Naive thymus-derived CD4-positive, alpha-beta T cell (primary cell): ENCODE measurements around the gene ALDH3B1. TPM values are rescaled to one million over a fixed set of nuclear protein-coding genes. Genes with fewer than 3 reads are reported as not detected.

Experiments used
- ATAC-seq: fragments of 150-1000 bp; cut with Tn5 transposase; 2 replicates; pipeline ENCODE4 v1.10.0; 2021; ENCODE audit warnings: mild to moderate bottlenecking, moderate library complexity
- CTCF ChIA-PET: fragments of 350-600 bp; sonication (Branson Sonifier 250); formaldehyde crosslinking; loops from one replicate; lab custom pipeline; 2021; ENCODE audit warnings: antibody characterized with exemption; lab: Charles Lee
- POLR2A ChIA-PET: fragments of 350-600 bp; sonication (Branson Sonifier 250); formaldehyde crosslinking; loops from one replicate; lab custom pipeline; 2021; ENCODE audit warnings: antibody characterized with exemption, inconsistent platforms; lab: Charles Lee
- DNase-seq, 9 donors: peaks; one replicate each; pipeline versions ENCODE4 v3.0.0 to v3.0.0-alpha.2; 2020 to 2022; ENCODE audit warnings: mixed read lengths in 1 of 9
- H3K27ac ChIP-seq: one replicate; pipeline ENCODE4 v1.7.0; 2013; ENCODE audit warnings: mild to moderate bottlenecking, low read depth, low read length, moderate library complexity
- H3K27me3 ChIP-seq, 2 donors: one replicate each; pipeline ENCODE4 v1.7.0; 2013; ENCODE audit warnings: low read length in 2 of 2, mild to moderate bottlenecking in 2 of 2, moderate library complexity in 2 of 2; ENCODE audit not compliant: control insufficient read depth in 2 of 2, insufficient read depth in 2 of 2
- H3K36me3 ChIP-seq, 3 experiments: 1 replicate in 2 of 3; 2 replicates in 1 of 3; pipeline ENCODE4 v1.7.0; 2013; ENCODE audit warnings: low read length in 3 of 3, mild to moderate bottlenecking in 3 of 3, moderate library complexity in 1 of 3; ENCODE audit not compliant: insufficient read depth in 3 of 3, control insufficient read depth in 2 of 3
- H3K4me1 ChIP-seq, 2 donors: one replicate each; pipeline ENCODE4 v1.7.0; 2013; ENCODE audit warnings: low read length in 2 of 2, mild to moderate bottlenecking in 2 of 2, moderate library complexity in 1 of 2; ENCODE audit not compliant: control insufficient read depth in 2 of 2, insufficient read depth in 2 of 2
- H3K4me3 ChIP-seq: 2 replicates; pipeline ENCODE4 v1.7.0; 2013; ENCODE audit warnings: mild to moderate bottlenecking, low read length
- H3K9me3 ChIP-seq, 3 experiments: 1 replicate in 2 of 3; 2 replicates in 1 of 3; pipeline ENCODE4 v1.7.0; 2013; ENCODE audit warnings: low read length in 3 of 3; ENCODE audit not compliant: control insufficient read depth in 2 of 3
- H3K27ac Mint-ChIP-seq, 9 donors: one replicate each; pipeline ENCODE4 v1.8.0; 2020 to 2022; ENCODE audit warnings: mixed read lengths in 9 of 9, mild to moderate bottlenecking in 8 of 9, moderate library complexity in 5 of 9, inconsistent platforms in 2 of 9
- H3K27me3 Mint-ChIP-seq, 5 donors: one replicate each; pipeline ENCODE4 v1.8.0; 2021 to 2022; ENCODE audit warnings: mixed read lengths in 5 of 5, mild to moderate bottlenecking in 1 of 5
- H3K36me3 Mint-ChIP-seq, 5 donors: one replicate each; pipeline ENCODE4 v1.8.0; 2020 to 2022; ENCODE audit warnings: mixed read lengths in 5 of 5, mild to moderate bottlenecking in 3 of 5, inconsistent platforms in 1 of 5
- H3K4me1 Mint-ChIP-seq, 7 donors: one replicate each; pipeline ENCODE4 v1.8.0; 2020 to 2022; ENCODE audit warnings: mixed read lengths in 7 of 7, mild to moderate bottlenecking in 3 of 7, inconsistent platforms in 1 of 7
- H3K4me3 Mint-ChIP-seq, 10 donors: one replicate each; pipeline ENCODE4 v1.8.0; 2020 to 2022; ENCODE audit warnings: mild to moderate bottlenecking in 10 of 10, mixed read lengths in 10 of 10, moderate library complexity in 6 of 10, inconsistent platforms in 2 of 10
- H3K9me3 Mint-ChIP-seq, 11 donors: one replicate each; pipeline ENCODE4 v1.8.0; 2020 to 2022; ENCODE audit warnings: mixed read lengths in 11 of 11, mild to moderate bottlenecking in 4 of 11, inconsistent platforms in 1 of 11, moderate library complexity in 1 of 11
- intact Hi-C, 2 donors: fragments of 100-400 bp; cut with micrococcal nuclease; formaldehyde crosslinking; loops; one replicate each; pipeline ENCODE4 v1.15.1; 2023
- polyA plus RNA-seq, 2 donors: library from polyadenylated mRNA; unstranded; fragments of 300-500 nt; fragmentation: Illumina TruSeq; gene quantifications; one replicate each; pipeline ENCODE4 v1.2.3, GENCODE V29; 2021
- total RNA-seq, 6 experiments: library from RNA in 5 of 6; stranded (reverse) in 5 of 6; gene quantifications; 1 replicate in 5 of 6; 2 replicates in 1 of 6; pipeline ENCODE4 v1.2.3 and lab custom pipeline; 2021 to 2026

The ALDH3B1 gene
- total and polyA plus RNA-seq, 7 experiments from 2014 or later, result 0.05 to 29.5 (median 0.67) TPM; not detected in 2

DNA sequence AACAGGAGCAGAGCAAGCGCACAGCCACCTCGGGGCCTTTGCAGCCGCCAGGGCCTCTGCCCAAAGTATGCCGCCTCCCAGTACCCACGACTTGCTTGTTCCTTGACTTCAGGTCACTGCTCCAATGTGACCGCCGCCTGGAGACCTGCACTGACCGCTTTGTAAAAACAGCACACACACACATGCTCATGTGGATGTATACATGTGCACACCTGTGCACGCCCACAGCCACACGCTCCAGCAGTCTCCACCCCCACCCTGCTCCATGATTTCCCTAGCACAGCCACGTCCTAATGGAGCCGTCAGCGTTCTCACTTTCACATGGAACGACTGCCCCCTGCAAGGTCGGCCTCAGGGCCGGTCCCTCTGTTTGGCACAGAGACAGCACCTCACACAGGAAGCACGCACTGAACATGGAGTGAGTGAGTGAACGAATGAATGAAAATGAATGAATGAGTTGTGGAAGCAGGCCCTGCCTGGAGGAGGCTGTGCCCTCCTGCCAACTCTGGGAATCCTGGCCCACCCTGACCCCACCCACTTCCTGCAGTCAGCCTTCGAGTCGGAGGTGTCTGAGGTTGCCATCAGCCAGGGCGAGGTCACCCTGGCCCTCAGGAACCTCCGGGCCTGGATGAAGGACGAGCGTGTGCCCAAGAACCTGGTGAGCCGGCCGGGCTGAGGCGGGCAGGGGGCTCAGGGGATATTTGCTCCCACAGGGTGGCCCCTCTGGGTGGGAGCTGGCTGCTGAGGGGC, 8.0 kb downstream of the ALDH3B1 start:
- Mint-ChIP-seq H3K4me3 (no peak overlapping the region), H3K36me3 (no peaks in the 10 kb centered on the region), H3K9me3 (no peaks in the 10 kb centered on the region), H3K27ac (peak overlapping the region in 1 of 9 donors; percentile 18), H3K4me1 (peaks cover 0 to 8% (median 0%) of the 10 kb centered on the region in 7 donors), H3K27me3 (peaks cover 0 to 5% (median 0%) of the 10 kb centered on the region in 5 donors)
- POLR2A ChIA-PET, result no interaction called here
- Histone ChIP-seq H3K27ac (no peak overlapping the region), H3K4me3 (no peak overlapping the region), H3K36me3 (no peaks in the 10 kb centered on the region), H3K4me1 (no peaks in the 10 kb centered on the region), H3K27me3 (no peaks in the 10 kb centered on the region), H3K9me3 (no peaks in the 10 kb centered on the region)
- DNase-seq, result no peak
- intact Hi-C loops, result no loop called here
- CTCF ChIA-PET, result no interaction called here
- ATAC-seq, result no peak

DNA sequence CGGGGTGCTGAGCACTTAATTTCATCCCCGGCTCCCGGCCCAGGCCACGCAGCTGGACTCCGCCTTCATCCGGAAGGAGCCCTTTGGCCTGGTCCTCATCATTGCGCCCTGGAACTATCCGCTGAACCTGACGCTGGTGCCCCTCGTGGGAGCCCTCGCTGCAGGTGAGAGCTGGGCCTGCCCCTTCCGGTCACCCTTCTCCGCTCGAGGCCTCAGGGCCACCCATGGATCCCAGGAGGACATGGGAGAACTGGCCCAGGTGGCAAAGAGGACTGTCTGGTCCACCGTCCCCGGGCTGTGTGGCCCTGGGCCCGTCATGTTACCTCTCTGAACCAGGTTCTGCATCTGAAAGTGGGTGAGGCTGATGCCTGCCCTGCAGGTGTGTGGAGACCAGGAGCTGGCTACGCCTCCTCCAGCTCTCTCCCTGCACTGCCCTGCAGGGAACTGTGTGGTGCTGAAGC, 8.6 kb downstream of the ALDH3B1 start:
- no peak overlapping the region for H3K4me3 ChIP-seq
- DNase-seq (no peak), ATAC-seq (no peak)
- ChIA-PET CTCF (no interaction called here), POLR2A (no interaction called here)
- Mint-ChIP-seq H3K4me1 (peaks cover 0 to 7% (median 0%) of the 10 kb centered on the region in 7 donors), H3K36me3 (no peaks in the 10 kb centered on the region), H3K27ac (no peak overlapping the region), H3K4me3 (no peak overlapping the region), H3K27me3 (peaks cover 0 to 4% (median 0%) of the 10 kb centered on the region in 5 donors), H3K9me3 (no peaks in the 10 kb centered on the region)
- no peaks in the 10 kb centered on the region for H3K4me1 ChIP-seq
- no peaks in the 10 kb centered on the region for H3K36me3 ChIP-seq
- no peaks in the 10 kb centered on the region for H3K27me3 ChIP-seq
- intact Hi-C loops, result no loop called here
- no peaks in the 10 kb centered on the region for H3K9me3 ChIP-seq
- no peak overlapping the region for H3K27ac ChIP-seq

DNA sequence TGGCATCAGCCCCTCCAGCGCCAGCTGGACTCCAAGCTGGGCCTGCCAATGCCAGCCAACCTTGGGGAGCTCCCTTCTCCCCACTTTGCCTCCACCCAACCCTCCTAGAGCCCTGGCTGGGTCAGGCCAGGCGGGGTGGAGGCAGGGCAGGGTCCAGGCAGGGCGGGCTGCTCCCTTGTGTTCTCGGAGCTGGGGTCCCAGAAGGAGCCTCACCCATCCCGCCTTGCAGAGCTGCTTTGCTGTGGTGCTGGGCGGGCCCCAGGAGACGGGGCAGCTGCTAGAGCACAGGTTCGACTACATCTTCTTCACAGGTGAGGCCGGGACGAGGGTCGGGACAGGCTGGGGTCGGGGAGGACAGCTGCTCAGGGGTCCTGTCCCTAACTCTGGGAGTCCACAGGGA, 9.4 kb downstream of the ALDH3B1 start:
- Mint-ChIP-seq H3K27ac (no peak overlapping the region), H3K36me3 (peaks cover 0 to 6% (median 0%) of the 10 kb centered on the region in 5 donors), H3K4me1 (peaks cover 0 to 4% (median 0%) of the 10 kb centered on the region in 7 donors), H3K27me3 (no peaks in the 10 kb centered on the region), H3K4me3 (no peak overlapping the region), H3K9me3 (peaks cover 0 to 7% (median 0%) of the 10 kb centered on the region in 11 donors)
- H3K9me3 ChIP-seq, result peaks cover 0 to 1% (median 0%) of the 10 kb centered on the region in 3 experiments
- intact Hi-C loops, result no loop called here
- no peak for DNase-seq
- no peaks in the 10 kb centered on the region for H3K36me3 ChIP-seq
- ChIA-PET POLR2A (no interaction called here), CTCF (no interaction called here)
- H3K27me3 ChIP-seq, result no peaks in the 10 kb centered on the region
- no peak overlapping the region for H3K27ac ChIP-seq
- no peak for ATAC-seq
- H3K4me3 ChIP-seq, result no peak overlapping the region
- H3K4me1 ChIP-seq, result no peaks in the 10 kb centered on the region

DNA sequence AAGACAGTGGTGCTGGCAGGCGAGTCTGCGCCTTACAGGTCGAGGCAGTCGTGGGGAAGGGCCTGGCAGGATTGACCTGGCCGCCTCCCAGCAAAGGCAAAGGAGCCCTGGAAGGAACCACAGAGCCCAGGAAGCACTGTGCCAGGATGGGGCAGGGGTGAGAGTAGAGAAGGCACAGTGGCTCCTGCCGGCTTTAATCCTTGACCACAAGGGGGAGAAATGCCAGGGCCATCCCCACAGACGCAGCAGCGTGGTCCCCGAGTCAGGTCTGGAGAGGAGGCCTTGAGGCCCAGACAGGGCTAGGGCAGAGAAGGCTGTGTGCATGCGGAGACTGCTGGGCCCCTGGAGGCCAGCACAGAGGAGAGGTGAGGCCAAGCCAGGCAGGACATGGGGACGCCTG, 10.4 kb downstream of the ALDH3B1 start:
- CTCF ChIA-PET, result no interaction called here
- H3K4me1 ChIP-seq, result no peaks in the 10 kb centered on the region
- H3K27ac Mint-ChIP-seq, result no peak overlapping the region
- H3K9me3 ChIP-seq, result peaks cover 0 to 8% (median 0%) of the 10 kb centered on the region in 3 experiments
- H3K27ac ChIP-seq, result no peak overlapping the region
- no peak for ATAC-seq
- DNase-seq, result no peak
- intact Hi-C loops, result no loop called here
- no peaks in the 10 kb centered on the region for H3K36me3 ChIP-seq
- H3K4me3 Mint-ChIP-seq, result no peak overlapping the region
- POLR2A ChIA-PET, result no interaction called here
- H3K27me3 Mint-ChIP-seq, result no peaks in the 10 kb centered on the region
- H3K4me3 ChIP-seq, result no peak overlapping the region
- H3K27me3 ChIP-seq, result no peaks in the 10 kb centered on the region
- H3K4me1 Mint-ChIP-seq, result peaks cover 0 to 4% (median 0%) of the 10 kb centered on the region in 7 donors
- peaks cover 0 to 15% (median 4%) of the 10 kb centered on the region in 5 donors for H3K36me3 Mint-ChIP-seq
- peaks cover 0 to 18% (median 4%) of the 10 kb centered on the region in 11 donors for H3K9me3 Mint-ChIP-seq

DNA sequence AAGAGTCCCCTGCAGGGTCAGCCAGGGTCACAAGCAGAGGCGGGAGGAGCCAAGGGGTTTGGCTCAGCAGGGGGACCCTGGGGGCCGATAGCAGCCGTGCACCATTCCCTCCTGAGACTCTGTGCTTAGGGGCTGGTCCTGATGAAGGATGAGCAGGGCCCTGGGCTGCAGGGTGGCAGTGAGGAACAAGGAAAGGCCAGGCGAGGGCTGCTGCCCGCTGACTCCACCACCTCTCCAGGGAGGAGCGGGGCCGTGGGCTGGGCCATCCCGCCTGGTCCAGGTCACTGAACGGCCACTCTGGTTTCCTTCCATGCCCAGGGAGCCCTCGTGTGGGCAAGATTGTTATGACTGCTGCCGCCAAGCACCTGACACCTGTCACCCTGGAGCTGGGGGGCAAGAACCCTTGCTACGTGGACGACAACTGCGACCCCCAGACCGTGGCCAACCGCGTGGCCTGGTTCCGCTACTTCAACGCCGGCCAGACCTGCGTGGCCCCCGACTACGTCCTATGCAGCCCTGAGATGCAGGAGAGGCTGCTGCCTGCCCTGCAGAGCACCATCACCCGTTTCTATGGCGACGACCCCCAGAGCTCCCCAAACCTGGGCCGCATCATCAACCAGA, 11.2 kb downstream of the ALDH3B1 start:
- Histone ChIP-seq H3K27ac (no peak overlapping the region), H3K4me1 (no peaks in the 10 kb centered on the region), H3K4me3 (no peak overlapping the region), H3K9me3 (peaks cover 0 to 8% (median 0%) of the 10 kb centered on the region in 3 experiments), H3K27me3 (no peaks in the 10 kb centered on the region), H3K36me3 (no peaks in the 10 kb centered on the region)
- no peak for DNase-seq
- intact Hi-C loops, result no loop called here
- no peak overlapping the region for H3K4me3 Mint-ChIP-seq
- H3K27me3 Mint-ChIP-seq, result no peaks in the 10 kb centered on the region
- no peak for ATAC-seq
- no peak overlapping the region for H3K27ac Mint-ChIP-seq
- H3K9me3 Mint-ChIP-seq, result peaks cover 0 to 18% (median 4%) of the 10 kb centered on the region in 11 donors
- POLR2A ChIA-PET, result no interaction called here
- peaks cover 0 to 4% (median 0%) of the 10 kb centered on the region in 7 donors for H3K4me1 Mint-ChIP-seq
- peaks cover 0 to 15% (median 4%) of the 10 kb centered on the region in 5 donors for H3K36me3 Mint-ChIP-seq
- CTCF ChIA-PET, result no interaction called here

DNA sequence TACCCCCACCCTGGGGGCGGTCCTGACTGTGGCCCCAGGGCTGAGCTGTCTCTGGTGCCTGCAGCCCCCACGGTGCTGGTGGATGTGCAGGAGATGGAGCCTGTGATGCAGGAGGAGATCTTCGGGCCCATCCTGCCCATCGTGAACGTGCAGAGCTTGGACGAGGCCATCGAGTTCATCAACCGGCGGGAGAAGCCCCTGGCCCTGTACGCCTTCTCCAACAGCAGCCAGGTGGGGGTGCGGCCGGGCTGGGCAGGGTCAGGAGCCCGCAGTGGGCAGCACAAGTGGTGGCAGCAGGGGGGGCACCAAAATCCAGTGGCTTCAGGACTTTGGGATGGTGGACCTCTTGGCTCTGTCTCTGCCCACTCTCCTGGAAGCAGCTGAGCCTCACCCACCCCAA, 12.4 kb downstream of the ALDH3B1 start:
- Mint-ChIP-seq H3K4me1 (peaks cover 0 to 7% (median 0%) of the 10 kb centered on the region in 7 donors), H3K4me3 (no peak overlapping the region)

More for the DNA sequence above, 12.4 kb downstream of the ALDH3B1 start:
- no peaks in the 10 kb centered on the region for H3K27me3 ChIP-seq
- no peaks in the 10 kb centered on the region for H3K4me1 ChIP-seq
- H3K9me3 ChIP-seq, result peaks cover 0 to 8% (median 0%) of the 10 kb centered on the region in 3 experiments
- ChIA-PET POLR2A (no interaction called here), CTCF (no interaction called here)
- Mint-ChIP-seq H3K27me3 (no peaks in the 10 kb centered on the region), H3K27ac (no peak overlapping the region), H3K36me3 (peaks cover 0 to 15% (median 4%) of the 10 kb centered on the region in 5 donors), H3K9me3 (peaks cover 0 to 18% (median 4%) of the 10 kb centered on the region in 11 donors)
- no peak overlapping the region for H3K4me3 ChIP-seq
- no peak overlapping the region for H3K27ac ChIP-seq
- ATAC-seq, result no peak
- DNase-seq, result no peak
- intact Hi-C loops, result no loop called here
- H3K36me3 ChIP-seq, result no peaks in the 10 kb centered on the region
